GM12872 (cell line): ENCODE data around the gene ELANE.

Experiments used
- TF ChIP-seq, protein P1 (sequence below): IDR thresholded peaks from 3 replicates; pipeline ENCODE4 v1.5.1; 2011; ENCODE audit warnings: low read depth, mild to moderate bottlenecking, low read length, moderate library complexity; ENCODE audit not compliant: insufficient read depth

Gene ELANE

DNA sequence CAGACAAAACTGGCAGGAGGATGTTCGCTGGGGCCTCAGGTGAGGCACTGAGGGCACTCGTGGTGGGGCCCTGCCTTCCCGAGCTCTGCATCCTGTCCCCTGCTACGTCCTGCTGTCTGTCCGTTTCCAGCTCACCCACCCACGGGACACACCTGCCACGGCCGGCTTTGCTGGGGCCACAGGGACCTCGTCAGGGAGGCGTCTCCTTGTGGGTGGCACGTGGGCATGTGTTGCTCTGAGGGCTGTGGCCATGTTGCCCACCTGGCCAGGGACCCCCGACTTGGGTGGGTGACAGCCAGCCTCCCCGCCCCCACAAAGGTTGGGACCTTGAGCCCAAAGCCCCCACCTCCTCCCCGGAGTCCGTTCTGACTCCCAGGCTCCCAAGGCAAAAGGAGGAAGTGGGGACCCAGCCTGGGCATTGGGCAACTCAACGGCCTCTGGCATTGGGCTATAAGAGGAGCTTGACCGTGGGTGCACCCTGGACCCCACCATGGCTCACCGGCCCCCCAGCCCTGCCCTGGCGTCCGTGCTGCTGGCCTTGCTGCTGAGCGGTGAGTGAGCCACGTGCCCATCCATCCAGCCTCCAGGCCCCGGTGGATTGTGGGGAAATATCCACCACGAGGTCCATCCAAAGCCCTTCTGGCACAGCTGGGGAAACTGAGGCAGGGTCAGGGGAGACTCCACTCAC is 11.4 kb upstream of the ELANE start, which contains the start of gene PRTN3:
Gene PRTN3, plus strand, starts transcription at position 481 of the 688 bp plus-strand sequence. Its CDS starts 10 bp downstream, at position 491.
- TF ChIP-seq, protein P1, sequence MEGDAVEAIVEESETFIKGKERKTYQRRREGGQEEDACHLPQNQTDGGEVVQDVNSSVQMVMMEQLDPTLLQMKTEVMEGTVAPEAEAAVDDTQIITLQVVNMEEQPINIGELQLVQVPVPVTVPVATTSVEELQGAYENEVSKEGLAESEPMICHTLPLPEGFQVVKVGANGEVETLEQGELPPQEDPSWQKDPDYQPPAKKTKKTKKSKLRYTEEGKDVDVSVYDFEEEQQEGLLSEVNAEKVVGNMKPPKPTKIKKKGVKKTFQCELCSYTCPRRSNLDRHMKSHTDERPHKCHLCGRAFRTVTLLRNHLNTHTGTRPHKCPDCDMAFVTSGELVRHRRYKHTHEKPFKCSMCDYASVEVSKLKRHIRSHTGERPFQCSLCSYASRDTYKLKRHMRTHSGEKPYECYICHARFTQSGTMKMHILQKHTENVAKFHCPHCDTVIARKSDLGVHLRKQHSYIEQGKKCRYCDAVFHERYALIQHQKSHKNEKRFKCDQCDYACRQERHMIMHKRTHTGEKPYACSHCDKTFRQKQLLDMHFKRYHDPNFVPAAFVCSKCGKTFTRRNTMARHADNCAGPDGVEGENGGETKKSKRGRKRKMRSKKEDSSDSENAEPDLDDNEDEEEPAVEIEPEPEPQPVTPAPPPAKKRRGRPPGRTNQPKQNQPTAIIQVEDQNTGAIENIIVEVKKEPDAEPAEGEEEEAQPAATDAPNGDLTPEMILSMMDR = no peak

DNA sequence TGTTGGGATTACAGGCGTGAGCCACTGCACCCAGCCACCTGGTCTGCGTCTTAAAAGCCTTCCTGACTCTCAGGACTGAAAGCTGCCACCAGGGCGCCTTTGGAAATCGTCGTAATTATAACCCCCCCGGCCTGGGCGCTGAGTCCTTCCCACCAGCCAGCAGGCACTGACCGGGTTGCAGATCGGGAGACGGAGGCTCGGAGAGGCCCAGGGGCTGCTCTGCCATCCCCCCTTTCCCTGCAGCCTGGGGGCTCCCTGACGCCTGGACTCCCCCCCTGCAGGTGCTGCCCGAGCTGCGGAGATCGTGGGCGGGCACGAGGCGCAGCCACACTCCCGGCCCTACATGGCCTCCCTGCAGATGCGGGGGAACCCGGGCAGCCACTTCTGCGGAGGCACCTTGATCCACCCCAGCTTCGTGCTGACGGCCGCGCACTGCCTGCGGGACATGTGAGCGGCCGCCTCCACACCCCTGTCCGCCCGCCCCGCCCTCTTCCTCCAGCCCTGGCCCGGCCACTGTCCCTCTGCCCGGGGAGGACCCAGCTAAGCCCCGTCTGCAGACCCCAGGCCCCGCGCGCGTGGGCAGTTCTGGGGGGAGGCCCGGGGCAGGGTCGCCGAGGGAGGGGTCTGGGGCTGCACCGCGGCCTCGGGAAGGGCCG is 8.8 kb upstream of the ELANE start:
- TF ChIP-seq, protein P1 = no peak

DNA sequence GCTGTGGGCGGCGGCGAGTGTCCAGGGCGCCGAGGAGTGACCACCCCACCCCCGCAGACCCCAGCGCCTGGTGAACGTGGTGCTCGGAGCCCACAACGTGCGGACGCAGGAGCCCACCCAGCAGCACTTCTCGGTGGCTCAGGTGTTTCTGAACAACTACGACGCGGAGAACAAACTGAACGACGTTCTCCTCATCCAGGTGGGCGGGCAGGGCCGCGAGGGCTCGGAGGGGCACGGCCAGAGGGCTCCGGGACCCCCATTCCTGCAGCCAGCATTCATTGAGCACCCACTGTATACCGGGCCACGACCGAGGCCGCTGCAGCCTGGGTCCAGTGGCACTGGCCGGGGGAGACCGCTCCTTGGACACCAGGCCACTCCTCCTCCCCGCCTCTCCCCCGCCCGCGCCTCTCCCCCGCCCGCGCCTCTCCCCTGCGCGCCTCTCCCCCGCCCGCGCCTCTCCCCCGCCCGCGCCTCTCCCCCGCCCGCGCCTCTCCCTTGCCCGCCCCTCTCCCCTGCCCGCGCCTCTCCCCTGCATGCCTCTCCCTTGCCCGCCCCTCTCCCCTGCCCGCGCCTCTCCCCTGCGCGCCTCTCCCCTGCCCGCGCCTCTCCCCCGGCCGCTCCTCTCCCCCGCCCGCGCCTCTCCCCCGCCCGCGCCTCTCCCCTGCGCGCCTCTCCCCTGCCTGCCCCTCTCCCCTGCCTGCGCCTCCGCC is 8.1 kb upstream of the ELANE start:
- TF ChIP-seq, protein P1 = no peak

DNA sequence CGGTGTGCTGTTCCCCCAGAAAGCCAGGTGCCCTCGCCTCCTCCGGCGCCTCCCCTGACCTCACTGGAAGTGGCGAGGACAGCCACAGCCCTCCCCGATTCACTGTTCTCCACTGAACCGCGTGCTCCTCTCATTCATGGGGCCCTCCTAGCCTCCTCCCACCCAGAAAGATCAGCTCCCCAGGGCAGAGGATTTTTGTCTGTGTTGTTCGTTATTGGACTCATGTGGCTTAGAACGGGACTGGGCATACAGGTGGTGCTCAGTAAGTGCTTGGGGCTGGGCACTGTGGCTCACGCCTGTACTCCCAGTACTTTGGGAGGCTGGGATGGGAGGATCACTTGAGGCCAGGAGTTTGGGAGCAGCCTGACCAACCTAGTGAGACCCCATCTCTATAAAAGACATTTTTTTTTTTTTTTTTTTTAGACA is 7.5 kb upstream of the ELANE start:
- TF ChIP-seq, protein P1 = no peak

DNA sequence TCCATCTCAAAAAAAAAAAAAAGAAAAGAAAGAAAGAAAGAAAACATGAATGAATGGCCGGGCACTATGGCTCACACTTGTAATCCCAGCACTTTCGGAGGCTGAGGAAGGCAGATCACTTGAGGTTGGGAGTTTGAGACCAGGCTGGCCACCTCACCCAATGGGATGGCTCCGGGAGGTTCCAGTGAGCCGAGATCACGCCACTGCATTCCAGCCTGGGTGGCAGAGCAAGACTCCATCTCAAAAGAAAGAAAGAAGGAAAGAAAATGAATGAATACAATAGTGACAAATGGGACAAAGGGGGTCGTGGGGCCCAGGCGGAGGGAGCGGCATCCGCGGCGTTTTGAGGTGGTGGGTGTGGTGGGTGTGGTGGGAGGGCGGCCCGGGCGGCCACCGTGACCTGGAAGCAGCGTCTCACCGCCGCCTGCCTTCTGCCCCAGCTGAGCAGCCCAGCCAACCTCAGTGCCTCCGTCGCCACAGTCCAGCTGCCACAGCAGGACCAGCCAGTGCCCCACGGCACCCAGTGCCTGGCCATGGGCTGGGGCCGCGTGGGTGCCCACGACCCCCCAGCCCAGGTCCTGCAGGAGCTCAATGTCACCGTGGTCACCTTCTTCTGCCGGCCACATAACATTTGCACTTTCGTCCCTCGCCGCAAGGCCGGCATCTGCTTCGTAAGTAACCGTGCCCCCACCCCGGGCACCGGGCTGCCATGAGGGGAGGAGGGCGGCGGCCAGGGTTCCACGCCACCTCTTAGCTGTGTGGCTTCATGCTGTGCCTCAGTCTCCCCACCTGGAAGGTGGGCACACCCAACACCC is 6.2 kb upstream of the ELANE start:
- TF ChIP-seq, protein P1 = no peak

DNA sequence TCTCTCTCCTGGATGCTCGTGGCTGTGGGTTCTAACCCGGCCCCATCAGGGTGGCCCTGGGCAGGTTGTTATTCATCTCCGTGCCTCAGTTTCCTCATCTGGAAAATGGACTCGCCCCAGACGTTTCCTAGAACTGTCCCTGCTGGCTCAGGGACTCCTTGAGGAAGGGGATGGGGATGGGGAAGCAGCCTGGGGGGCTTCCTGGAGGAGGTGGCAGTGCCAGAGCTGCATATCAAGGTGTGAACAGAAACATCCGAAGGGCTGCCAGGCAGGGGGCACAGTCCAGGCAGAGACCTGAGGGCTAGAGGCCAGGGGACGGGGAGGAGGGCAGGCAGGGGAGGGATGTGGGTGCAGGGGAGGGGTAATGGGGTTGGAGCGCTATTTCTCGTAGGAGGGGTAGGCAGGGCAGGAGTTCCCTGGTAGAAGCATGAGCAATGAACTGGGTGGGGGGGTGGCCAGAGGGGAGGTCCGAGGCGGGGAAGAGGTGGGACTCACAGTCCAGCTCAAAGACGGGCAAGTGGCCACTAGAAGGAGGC is 3.6 kb upstream of the ELANE start:
- TF ChIP-seq, protein P1 = no peak
